ENCODE data around the gene MEX3D. TPM values are rescaled to one million over a fixed set of nuclear protein-coding genes. Genes with fewer than 3 reads are reported as not detected.

MEX3D gene
- total RNA-seq, 1 experiment from 2014 or later: 70.4 TPM

DNA sequence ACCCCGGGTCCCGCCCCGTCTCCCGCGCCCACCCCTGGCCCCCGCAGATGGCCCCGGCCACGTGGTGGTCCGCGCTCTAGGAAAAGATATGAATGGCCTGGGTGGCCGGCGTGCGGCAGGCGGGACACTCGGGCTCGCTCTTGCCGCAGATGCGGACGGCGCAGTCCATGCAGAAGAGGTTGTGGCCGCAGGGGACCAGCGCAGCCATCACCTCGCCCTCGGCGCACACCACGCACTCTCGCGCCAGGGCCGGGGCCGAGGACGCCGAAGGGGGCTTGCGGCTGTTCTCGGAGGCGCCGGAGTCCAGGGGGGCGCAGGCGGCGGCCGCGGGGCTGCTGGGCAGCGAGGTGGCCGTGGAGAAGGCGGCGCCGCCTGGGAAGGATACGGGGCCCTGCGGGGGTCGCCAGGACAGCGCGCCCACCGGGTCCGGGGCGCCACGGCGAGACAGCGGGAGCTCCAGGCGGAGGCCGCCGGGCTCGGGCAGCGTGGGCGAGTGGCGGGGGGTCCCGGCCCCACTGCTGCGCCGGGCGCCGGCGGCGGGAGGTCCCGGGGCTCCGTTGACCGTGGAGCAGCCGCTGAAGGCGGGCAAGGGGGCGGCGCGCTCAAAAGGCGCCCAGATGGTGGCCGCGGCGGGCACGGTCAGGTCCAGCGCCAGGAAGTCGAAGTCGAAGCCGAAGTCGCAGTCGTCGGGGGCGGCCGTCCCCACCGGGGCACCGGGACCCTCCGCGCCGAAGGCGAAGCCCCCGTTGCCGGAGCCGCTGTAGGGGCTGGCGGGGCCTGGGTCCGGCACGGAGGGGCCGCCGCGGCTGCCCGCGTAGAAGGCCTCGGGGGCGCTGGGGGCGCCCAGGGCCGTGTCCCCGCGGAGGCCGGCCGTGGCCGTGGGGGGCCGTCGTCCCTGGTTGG lies 12.4 kb downstream of the MEX3D start:
- Histone ChIP-seq H2BK12ac (ENCODE audit: insufficient read length, low read depth, low read length) (no peak overlapping the region), H3K27me3 (ENCODE audit: insufficient read depth, low read length) (no peaks in the 10 kb centered on the region), H3K79me2 (ENCODE audit: insufficient read depth, low read length) (peaks cover 4% of the 10 kb centered on the region; the same call in 1 of the 2 replicates), H2BK5ac (ENCODE audit: insufficient read length, low read length) (no peak overlapping the region), H3K9me3 (ENCODE audit: control insufficient read depth, low read depth, low read length) (no peaks in the 10 kb centered on the region), H4K20me1 (ENCODE audit: control insufficient read depth, insufficient read depth, insufficient read length) (no peaks in the 10 kb centered on the region), H2AFZ (ENCODE audit: low read length) (no peak overlapping the region), H4K5ac (ENCODE audit: insufficient read length, low read depth, low read length) (no peak overlapping the region), H3K4ac (ENCODE audit: low read depth, low read length) (no peak overlapping the region), H2BK20ac (ENCODE audit: low read depth, low read length, poor library complexity, severe bottlenecking) (no peak overlapping the region), H3K14ac (ENCODE audit: insufficient read depth, low read length) (no peak overlapping the region), H3K27ac (ENCODE audit: insufficient read length, low read depth, low read length) (no peak overlapping the region), H3K23me2 (ENCODE audit: insufficient read length, low read depth, low read length, poor library complexity, severe bottlenecking) (no peaks in the 10 kb centered on the region), H3K79me1 (ENCODE audit: insufficient read depth, low read depth, low read length, poor library complexity, severe bottlenecking) (peaks cover 6% of the 10 kb centered on the region), H2AK5ac (ENCODE audit: insufficient read length, low read length) (no peak overlapping the region), H3T11ph (ENCODE audit: low read length) (no peak overlapping the region), H3K4me2 (ENCODE audit: insufficient read depth, insufficient read length, low read length) (no peak overlapping the region), H3K4me1 (ENCODE audit: insufficient read depth, low read length) (no peaks in the 10 kb centered on the region), H4K91ac (ENCODE audit: insufficient read length, low read depth, low read length) (no peak overlapping the region), H3K9ac (ENCODE audit: extremely low read depth, insufficient read length, low read length) (no peak overlapping the region), H3K56ac (ENCODE audit: insufficient read length, low read depth, low read length) (no peak overlapping the region), H3K23ac (ENCODE audit: insufficient read length, low read depth, low read length) (no peak overlapping the region), H3K18ac (ENCODE audit: insufficient read length, low read depth, low read length) (no peak overlapping the region), H2BK120ac (ENCODE audit: low read depth, low read length, poor library complexity, severe bottlenecking) (no peak overlapping the region), H2BK15ac (ENCODE audit: low read depth, low read length) (no peak overlapping the region), H4K8ac (replicated peaks; ENCODE audit: insufficient read length, low read depth, low read length) (no peak overlapping the region)
- no CpG with 5 or more reads among the region's 121 CpGs for WGBS (ENCODE audit: extremely low coverage, insufficient read length, low lambda C conversion rate)
- Mint-ChIP-seq H3K4me1 (no peaks in the 10 kb centered on the region), H3K36me3 (ENCODE audit: insufficient read depth in 1 of 3, low read depth in 3 of 3) (peaks cover 0 to 24% (median 18%) of the 10 kb centered on the region in 3 experiments; a peak in 5 of 7 replicates), H3K27me3 (ENCODE audit: low read depth) (no peaks in the 10 kb centered on the region; the same call in 1 of the 2 replicates), H3K9me3 (no peaks in the 10 kb centered on the region), H3K4me3 (no peak overlapping the region), H3K27ac (no peak overlapping the region)
- TF ChIP-seq, protein P1, sequence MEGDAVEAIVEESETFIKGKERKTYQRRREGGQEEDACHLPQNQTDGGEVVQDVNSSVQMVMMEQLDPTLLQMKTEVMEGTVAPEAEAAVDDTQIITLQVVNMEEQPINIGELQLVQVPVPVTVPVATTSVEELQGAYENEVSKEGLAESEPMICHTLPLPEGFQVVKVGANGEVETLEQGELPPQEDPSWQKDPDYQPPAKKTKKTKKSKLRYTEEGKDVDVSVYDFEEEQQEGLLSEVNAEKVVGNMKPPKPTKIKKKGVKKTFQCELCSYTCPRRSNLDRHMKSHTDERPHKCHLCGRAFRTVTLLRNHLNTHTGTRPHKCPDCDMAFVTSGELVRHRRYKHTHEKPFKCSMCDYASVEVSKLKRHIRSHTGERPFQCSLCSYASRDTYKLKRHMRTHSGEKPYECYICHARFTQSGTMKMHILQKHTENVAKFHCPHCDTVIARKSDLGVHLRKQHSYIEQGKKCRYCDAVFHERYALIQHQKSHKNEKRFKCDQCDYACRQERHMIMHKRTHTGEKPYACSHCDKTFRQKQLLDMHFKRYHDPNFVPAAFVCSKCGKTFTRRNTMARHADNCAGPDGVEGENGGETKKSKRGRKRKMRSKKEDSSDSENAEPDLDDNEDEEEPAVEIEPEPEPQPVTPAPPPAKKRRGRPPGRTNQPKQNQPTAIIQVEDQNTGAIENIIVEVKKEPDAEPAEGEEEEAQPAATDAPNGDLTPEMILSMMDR (conservative IDR thresholded peaks at IDR 0.05): no peak
- no peak for DNase-seq
